HepG2 (cell line): ENCODE measurements around the gene FGF19. TPM values are rescaled to one million over a fixed set of nuclear protein-coding genes. Genes with fewer than 3 reads are reported as not detected.

Experiments used
- ATAD3A ChIP-seq: sonication (generic); formaldehyde crosslinking; IDR thresholded peaks from 2 replicates; pipeline ENCODE4 v1.4.0; 2020; ENCODE audit warnings: missing genetic modification reagents
- ATF6 ChIP-seq: sonication (generic); formaldehyde crosslinking; conservative IDR thresholded peaks from 2 replicates; pipeline ENCODE4 v1.4.0; 2020; ENCODE audit warnings: missing genetic modification reagents
- CEBPG ChIP-seq: IDR thresholded peaks from 2 replicates; pipeline ENCODE4 v1.6.1; 2016
- DNMT3B ChIP-seq: conservative IDR thresholded peaks from 2 replicates; pipeline ENCODE4 v1.6.1; 2016; ENCODE audit warnings: missing biosample characterization, control low read depth
- EED ChIP-seq: sonication (generic); formaldehyde crosslinking; IDR thresholded peaks from 2 replicates; pipeline ENCODE4 v1.5.0; 2020; ENCODE audit warnings: mild to moderate bottlenecking, missing genetic modification reagents
- ETS1 ChIP-seq: sonication (generic); formaldehyde crosslinking; IDR thresholded peaks from 2 replicates; pipeline ENCODE4 v1.4.0; 2020; ENCODE audit warnings: missing genetic modification reagents
- MTF1 ChIP-seq: sonication (generic); formaldehyde crosslinking; IDR thresholded peaks from 2 replicates; pipeline ENCODE4 v1.5.0; 2020; ENCODE audit warnings: missing genetic modification reagents
- MZF1 ChIP-seq: sonication (generic); formaldehyde crosslinking; IDR thresholded peaks from 2 replicates; pipeline ENCODE4 v1.8.1; 2023; ENCODE audit warnings: mild to moderate bottlenecking, missing genetic modification reagents, borderline replicate concordance
- NCOA5 ChIP-seq: sonication (generic); formaldehyde crosslinking; IDR thresholded peaks from 2 replicates; pipeline ENCODE4 v1.4.0; 2020; ENCODE audit warnings: missing genetic modification reagents
- PAWR ChIP-seq: sonication (generic); formaldehyde crosslinking; IDR thresholded peaks from 2 replicates; pipeline ENCODE4 v1.4.0; 2020; ENCODE audit warnings: missing genetic modification reagents, mild to moderate bottlenecking, borderline replicate concordance
- RAD21 ChIP-seq: fragments of 450-650 bp; formaldehyde crosslinking; IDR thresholded peaks from 2 replicates; pipeline ENCODE4 v1.5.0; 2020; ENCODE audit warnings: mild to moderate bottlenecking
- SRSF9 ChIP-seq: fragments of 200-400 bp; formaldehyde crosslinking; IDR thresholded peaks from 2 replicates; pipeline ENCODE4 v1.6.1; 2018; ENCODE audit warnings: borderline replicate concordance, mild to moderate bottlenecking, low read depth, low read length; ENCODE audit not compliant: insufficient read depth, poor library complexity, severe bottlenecking
- TEAD3 ChIP-seq: optimal IDR thresholded peaks from 2 replicates; pipeline ENCODE3; 2016; ENCODE audit warnings: borderline replicate concordance
- THAP8 ChIP-seq: sonication (generic); formaldehyde crosslinking; IDR thresholded peaks from 2 replicates; pipeline ENCODE4 v1.5.1; 2020; ENCODE audit warnings: missing genetic modification reagents, mild to moderate bottlenecking, borderline replicate concordance
- TRIM24 ChIP-seq: sonication (generic); formaldehyde crosslinking; IDR thresholded peaks from 2 replicates; pipeline ENCODE4 v1.8.0; 2022; ENCODE audit warnings: mild to moderate bottlenecking, missing genetic modification reagents
- WIZ ChIP-seq: sonication (generic); formaldehyde crosslinking; IDR thresholded peaks from 2 replicates; pipeline ENCODE4 v1.5.1; 2020; ENCODE audit warnings: mild to moderate bottlenecking, missing genetic modification reagents
- ZFP36L2 ChIP-seq: sonication (generic); formaldehyde crosslinking; IDR thresholded peaks from 2 replicates; pipeline ENCODE4 v1.4.0; 2020; ENCODE audit warnings: missing genetic modification reagents
- ZFP37 ChIP-seq: sonication (generic); formaldehyde crosslinking; IDR thresholded peaks from 2 replicates; pipeline ENCODE4 v1.4.0; 2020; ENCODE audit warnings: missing genetic modification reagents, borderline replicate concordance
- ZNF24 ChIP-seq: fragments of 450-650 bp; IDR thresholded peaks from 2 replicates; pipeline ENCODE4 v1.6.1; 2017; ENCODE audit warnings: antibody characterized with exemption, mild to moderate bottlenecking
- ZNF275 ChIP-seq: sonication (generic); formaldehyde crosslinking; IDR thresholded peaks from 2 replicates; pipeline ENCODE4 v1.8.0; 2022; ENCODE audit warnings: missing genetic modification reagents, mild to moderate bottlenecking, inconsistent platforms, borderline replicate concordance
- polyA plus RNA-seq, 8 experiments: library from polyadenylated mRNA; depleted of rRNA in 3 of 8; stranded (reverse) in 7 of 8; unstranded in 1 of 8; fragments of >200 nt; fragmentation: Illumina TruSeq in 4 of 8; extraction: Trizol in 4 of 8; gene quantifications; 2 replicates each; pipeline versions ENCODE4 v1.2.1 to v1.2.3, GENCODE V29; 2011 to 2016; ENCODE audit warnings: low read depth in 4 of 8, missing spikeins in 1 of 8, mixed read lengths in 1 of 8; ENCODE audit not compliant: insufficient read depth in 1 of 8
- total RNA-seq, 5 experiments: library from RNA; depleted of rRNA; stranded (reverse); fragments of >200 nt; fragmentation: Illumina TruSeq; extraction: Trizol; gene quantifications; 2 replicates each; pipeline ENCODE4 v1.2.3, GENCODE V29; 2016; ENCODE audit warnings: low read depth in 1 of 5
- TF ChIP-seq, protein P1 (sequence below): sonication (generic); formaldehyde crosslinking; IDR thresholded peaks from 2 replicates; pipeline ENCODE4 v1.5.0; 2020; ENCODE audit warnings: mild to moderate bottlenecking, missing genetic modification reagents, borderline replicate concordance
- TF ChIP-seq, protein P2 (sequence below): sonication (generic); formaldehyde crosslinking; IDR thresholded peaks from 2 replicates; pipeline ENCODE4 v1.8.0; 2023; ENCODE audit warnings: mild to moderate bottlenecking, missing genetic modification reagents

FGF19 gene
- total and polyA plus RNA-seq, 2 of the 13 experiments (the other 11 are each of a cell fraction or from before 2014, with no cell fraction given), result 0.07 TPM; not detected in 1

DNA sequence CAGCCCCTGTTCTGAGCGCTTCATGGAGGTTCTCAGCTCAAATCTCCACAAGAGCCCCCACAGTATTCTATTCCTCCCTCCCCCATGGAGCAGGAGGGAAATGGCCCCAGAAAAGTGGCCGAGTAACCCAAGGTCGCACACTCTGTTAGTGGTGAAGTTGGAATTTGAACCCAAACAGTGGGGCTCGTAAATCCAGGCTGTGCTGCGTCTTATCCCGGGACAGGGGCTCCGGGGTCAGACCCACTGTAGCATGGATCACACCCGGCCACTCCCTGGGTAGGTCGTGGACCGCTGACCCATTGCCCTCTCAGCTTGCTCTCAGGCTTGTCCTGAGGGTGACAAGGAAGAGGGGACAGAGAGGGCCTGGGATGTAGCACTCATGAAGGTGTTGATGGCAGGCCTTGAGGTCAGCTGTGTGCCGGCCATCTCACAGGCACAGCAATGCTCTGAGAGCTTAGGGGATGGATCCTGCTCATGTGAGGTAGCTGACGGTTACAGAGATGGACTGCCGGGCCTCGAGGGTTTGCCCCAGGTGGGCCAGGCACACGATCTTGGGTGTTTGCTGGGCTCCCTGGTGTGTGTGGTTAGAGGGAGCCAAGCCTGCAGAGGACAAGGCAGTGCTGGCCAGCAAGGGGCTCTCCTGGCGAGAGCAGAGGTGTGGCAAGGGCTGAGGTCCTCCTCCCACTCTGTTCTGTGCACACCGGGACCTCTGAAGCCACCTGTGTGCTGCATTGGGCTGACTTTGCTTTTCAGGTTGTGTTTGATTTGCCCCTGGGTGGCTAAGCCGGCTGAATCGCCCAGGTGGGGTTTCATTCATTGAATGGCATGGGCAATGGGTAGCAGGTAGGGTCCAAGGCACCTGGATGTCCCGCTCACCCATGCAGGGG, 2.3 kb upstream of the FGF19 start (continued):
- TF ChIP-seq PAWR (CRISPR knock-in tag), result no peak
- TF ChIP-seq MZF1, result no peak
- TF ChIP-seq RAD21 (CRISPR knock-in tag), result no peak
- no peak for TF ChIP-seq ZFP37
- no peak for TF ChIP-seq DNMT3B (CRISPR knock-in tag)
- peak; percentile 54; the same call in 1 of the 2 replicates for TF ChIP-seq EED (CRISPR knock-in tag)
- no peak for TF ChIP-seq NCOA5
- no peak for TF ChIP-seq CEBPG
- no peak for TF ChIP-seq ATAD3A (CRISPR knock-in tag)
- no peak for TF ChIP-seq WIZ (CRISPR knock-in tag)
- TF ChIP-seq TEAD3 (CRISPR knock-in tag), result peak; percentile 50
- TF ChIP-seq ZNF24, result no peak
- TF ChIP-seq, protein P1, sequence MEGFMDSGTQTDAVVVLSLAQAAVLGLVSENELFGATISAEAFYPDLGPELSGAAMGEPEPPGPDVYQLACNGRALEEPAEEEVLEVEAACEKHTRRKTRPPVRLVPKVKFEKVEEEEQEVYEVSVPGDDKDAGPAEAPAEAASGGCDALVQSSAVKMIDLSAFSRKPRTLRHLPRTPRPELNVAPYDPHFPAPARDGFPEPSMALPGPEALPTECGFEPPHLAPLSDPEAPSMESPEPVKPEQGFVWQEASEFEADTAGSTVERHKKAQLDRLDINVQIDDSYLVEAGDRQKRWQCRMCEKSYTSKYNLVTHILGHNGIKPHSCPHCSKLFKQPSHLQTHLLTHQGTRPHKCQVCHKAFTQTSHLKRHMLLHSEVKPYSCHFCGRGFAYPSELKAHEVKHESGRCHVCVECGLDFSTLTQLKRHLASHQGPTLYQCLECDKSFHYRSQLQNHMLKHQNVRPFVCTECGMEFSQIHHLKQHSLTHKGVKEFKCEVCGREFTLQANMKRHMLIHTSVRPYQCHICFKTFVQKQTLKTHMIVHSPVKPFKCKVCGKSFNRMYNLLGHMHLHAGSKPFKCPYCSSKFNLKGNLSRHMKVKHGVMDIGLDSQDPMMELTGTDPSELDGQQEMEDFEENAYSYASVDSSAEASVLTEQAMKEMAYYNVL (CRISPR knock-in tag), result no peak
- no peak for TF ChIP-seq TRIM24 (CRISPR knock-in tag)
- TF ChIP-seq ZFP36L2 (CRISPR knock-in tag), result no peak
- no peak for TF ChIP-seq ETS1 (CRISPR knock-in tag)
- TF ChIP-seq MTF1 (CRISPR knock-in tag), result no peak
- TF ChIP-seq THAP8 (CRISPR knock-in tag), result no peak
- TF ChIP-seq, protein P2, sequence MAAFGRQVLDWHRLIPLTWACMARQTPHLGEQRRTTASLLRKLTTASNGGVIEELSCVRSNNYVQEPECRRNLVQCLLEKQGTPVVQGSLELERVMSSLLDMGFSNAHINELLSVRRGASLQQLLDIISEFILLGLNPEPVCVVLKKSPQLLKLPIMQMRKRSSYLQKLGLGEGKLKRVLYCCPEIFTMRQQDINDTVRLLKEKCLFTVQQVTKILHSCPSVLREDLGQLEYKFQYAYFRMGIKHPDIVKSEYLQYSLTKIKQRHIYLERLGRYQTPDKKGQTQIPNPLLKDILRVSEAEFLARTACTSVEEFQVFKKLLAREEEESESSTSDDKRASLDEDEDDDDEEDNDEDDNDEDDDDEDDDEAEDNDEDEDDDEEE (CRISPR knock-in tag), result no peak
- no peak for TF ChIP-seq ZNF275 (CRISPR knock-in tag)
- no peak for TF ChIP-seq SRSF9
- TF ChIP-seq ATF6 (CRISPR knock-in tag), result no peak
